HG02763 (cell line): ENCODE measurements around the gene RPTOR.

Source experiments
- ATAC-seq: cut with Tn5 transposase; IDR thresholded peaks from one replicate; pipeline ENCODE4 v1.9.1; 2021; ENCODE audit warnings: mild to moderate bottlenecking, moderate library complexity; ENCODE audit not compliant: unreplicated experiment

Gene RPTOR

DNA sequence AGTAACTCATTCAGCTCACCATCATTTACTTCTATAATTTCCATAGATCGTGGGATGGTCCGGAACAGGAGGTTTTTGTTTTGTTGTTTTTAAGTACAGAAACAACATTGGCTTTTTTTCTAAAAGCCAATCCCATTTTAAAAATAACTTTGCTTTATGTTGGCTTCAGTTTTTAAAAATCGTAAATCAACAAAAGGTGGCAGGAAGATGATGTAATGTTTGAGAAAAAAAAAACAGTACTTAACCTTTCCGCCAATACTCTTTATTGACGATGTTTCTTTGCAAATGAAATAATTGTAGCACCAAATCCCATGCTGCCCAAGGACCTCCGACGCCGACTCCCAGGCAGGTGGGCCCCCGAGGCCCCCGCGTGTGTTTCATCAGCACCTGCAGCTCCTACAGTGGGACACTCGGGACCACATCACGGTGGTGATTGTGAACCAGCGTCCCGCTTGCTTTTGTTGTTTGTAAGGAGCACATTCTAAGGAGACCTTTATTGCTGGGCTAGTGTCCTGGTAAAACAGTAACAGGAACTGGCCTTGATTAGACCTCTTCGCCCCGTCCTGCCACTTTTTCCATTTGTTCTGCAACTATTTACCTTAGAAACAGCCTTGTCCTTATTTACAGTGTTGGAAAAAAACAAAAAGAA lies 306.8 kb downstream of the RPTOR start:
- ATAC-seq = no peak

DNA sequence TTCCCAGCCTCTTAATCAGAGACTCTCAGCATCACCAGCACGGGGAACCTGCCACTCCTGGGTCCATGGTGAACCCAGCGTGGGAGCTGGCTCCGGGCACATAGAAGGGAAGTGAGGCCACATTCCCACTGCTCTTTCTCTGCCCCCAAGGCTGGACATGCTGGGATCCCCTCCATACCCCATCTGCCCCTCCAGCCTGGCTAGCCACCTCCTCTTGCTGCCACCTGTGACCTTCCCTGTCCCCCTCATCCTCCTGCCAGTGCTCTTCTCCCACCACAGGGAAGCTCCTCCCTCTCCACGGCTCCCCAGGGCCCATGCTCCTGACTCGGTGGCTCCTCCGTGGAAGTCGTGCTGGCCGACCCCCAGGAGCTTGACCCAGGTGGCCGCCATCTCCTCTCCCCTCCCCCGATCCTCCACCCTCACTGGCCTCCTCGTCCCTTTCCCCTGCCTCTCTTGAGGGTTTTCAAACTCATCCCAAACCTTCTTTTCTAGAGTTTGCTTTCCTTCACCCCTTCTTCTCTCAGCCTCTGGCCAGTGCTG lies 307.9 kb downstream of the RPTOR start:
- no peak for ATAC-seq

DNA sequence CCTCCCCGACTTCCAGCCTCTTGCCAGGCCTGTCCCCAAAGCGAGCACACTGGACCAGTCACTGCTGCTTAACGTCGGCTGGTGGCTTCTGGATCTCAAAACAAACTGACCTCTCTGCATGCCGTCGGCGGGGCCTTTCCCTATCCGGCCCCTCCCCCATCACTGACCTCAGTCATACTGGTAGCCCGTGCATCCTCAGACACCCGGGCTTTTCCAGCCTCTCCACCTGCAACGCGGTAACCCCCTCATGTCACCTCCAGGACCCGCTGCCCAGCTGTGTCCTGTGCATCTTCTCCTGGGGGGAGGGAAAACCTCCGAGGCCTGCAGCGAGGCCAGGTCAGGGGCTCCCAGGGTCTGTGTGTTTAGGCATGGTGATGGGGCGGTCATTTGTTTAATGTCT lies 308.4 kb downstream of the RPTOR start:
- ATAC-seq = no peak

DNA sequence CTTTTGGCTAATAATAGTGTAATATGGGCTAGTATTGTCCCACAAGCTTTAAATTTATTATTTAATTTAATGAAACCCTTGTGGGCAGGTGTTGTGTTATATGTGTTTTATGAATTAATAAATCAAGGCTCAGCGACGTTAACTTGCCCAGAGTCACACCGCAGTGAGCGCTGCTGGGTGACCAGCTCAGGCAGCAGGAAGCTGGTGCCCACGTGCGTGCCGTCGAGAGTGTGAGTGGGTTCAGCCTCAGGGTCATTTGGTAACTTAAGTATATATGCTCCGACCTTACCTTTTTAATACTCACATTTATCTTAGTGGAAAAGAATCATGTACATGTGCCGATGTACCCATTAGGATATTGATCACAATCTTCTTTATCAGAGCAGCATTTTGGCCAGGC lies 309.6 kb downstream of the RPTOR start:
- ATAC-seq = no peak

DNA sequence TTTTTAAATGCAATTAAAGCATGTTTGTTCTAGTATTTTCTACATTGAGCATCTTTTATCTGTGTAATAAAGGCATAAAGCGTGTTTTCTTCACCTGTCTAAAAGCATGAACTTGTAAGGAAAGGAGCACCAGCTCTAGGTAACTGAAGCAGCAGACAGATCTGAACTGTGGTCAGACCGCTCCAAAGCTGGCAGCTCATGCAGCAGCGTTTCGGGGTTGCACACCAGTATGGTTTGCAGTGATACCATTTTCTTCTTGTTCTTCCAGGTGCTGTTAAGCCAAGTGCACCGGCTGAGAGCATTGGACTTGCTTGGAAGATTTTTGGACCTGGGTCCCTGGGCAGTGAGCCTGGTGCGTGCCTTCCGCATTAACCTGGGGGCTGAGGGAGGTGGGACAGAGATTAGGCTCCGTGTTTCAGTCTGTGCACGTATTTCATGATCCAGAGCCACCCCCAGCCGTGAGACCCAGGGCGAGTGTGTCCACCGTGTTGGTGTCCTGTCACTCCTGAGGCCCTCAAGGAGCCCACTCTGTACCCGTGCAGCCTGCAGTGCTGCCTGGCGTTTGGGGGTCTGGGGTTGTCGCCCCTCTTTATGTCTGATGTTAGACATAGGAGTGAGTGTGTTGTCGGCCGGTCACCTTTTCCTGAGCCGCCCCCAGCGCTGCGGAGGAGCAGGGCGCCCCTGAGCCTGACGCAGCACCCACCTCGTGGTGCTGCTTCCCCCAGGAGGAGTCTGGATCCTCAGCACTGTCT lies 310.7 kb downstream of the RPTOR start:
- ATAC-seq = no peak

DNA sequence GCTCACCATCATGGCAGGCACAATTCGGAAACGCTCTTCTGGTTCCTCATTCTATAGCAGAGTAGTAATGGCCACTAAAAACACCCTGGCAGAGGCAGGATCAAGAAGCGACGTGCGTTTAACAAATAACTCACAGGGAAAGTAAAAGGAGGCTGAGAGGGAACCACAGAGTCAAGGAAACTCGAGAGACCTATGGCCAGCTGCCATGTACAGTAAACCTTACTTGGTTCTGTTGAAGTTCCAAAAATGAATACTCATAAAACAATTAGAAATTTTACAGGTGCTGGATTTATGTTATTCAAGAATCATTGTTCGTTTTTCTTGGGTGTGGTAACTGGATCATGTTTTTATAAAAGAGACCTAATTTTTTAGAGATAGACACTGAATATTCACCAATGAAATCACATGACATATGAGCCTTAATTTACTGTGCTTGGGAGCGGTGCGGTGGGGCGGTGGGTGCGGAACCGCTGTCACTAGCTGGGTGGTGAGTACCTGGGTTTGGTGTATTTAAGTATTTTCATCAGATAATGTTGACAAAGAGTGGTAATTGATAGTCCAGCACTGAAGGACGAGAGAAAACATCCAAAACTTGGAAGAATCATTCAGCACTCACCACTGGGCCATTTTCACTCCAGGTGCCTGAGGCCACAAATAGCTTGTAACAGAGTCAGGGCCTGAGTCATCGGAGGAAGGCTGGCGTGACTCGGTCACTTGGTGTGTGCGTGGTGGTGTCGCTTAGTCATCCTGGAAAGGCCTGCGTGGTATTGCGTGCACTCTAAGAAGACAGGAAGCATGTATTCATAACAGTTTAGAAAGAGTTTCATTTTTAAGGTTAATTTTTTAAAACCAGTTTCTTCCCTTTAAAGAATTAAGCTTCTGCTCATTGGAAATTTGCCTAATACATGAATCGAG lies 311.6 kb downstream of the RPTOR start:
- peak; percentile 67 for ATAC-seq

DNA sequence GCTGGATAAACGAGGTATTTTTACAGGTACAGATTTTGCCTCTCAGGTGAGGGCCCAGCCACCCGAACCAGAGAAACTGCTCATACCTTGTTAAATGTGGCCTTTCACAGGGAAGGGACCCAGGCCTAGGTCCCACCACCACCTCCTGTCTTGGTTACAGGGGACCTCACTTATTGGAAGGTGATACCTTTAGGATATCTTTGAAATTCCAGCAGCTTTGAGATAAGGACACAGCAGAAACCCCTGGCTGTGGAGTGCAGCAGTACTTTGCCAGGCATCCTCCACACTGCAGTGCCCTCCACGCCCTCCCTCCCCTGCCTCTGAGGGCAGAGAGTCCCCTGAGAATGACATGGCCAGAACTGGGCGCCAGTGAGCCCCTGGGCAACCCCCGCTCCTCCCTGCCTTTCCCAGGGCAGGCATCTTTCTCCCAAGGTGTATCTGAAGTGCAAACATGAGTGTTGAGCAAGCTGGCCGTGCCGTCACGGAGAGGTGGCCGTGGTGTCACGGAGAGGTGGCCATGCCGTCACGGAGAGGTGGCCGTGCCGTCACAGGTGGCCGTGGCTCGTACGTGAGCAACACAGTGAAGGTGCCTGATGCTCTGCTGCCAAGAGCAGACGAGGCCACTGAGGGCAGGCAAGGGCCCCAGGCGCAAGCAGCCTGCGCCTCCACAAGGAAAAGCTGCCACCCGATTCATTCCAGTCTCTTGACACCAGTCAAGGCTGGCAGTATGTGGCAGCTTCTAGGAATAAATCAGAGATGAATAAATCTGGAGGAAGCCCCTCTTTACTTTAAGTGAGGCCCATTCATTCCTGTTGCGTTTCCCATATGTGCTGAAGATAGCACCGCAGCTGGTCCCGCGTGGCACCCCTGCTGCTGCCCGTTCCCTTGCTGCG lies 312.5 kb downstream of the RPTOR start:
- ATAC-seq = peak; percentile 11

DNA sequence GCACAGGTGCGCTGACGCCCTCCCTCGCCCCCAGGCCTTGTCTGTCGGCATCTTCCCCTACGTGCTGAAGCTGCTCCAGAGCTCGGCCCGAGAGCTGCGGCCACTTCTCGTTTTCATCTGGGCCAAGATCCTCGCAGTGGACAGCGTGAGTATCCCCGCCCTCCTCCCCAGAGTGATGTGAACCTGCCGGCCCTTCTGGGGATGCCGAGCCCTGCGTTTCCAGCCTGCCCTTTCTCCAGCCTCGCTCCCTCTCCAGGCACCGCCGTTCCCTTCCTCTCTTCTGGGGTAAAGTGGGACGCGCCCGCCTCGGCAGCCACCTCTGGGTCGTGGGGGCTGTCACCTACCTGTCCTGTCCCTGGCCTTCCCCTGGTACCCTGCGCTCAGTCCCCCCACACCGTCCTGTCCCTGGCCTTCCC lies 313.1 kb downstream of the RPTOR start:
- no peak for ATAC-seq

DNA sequence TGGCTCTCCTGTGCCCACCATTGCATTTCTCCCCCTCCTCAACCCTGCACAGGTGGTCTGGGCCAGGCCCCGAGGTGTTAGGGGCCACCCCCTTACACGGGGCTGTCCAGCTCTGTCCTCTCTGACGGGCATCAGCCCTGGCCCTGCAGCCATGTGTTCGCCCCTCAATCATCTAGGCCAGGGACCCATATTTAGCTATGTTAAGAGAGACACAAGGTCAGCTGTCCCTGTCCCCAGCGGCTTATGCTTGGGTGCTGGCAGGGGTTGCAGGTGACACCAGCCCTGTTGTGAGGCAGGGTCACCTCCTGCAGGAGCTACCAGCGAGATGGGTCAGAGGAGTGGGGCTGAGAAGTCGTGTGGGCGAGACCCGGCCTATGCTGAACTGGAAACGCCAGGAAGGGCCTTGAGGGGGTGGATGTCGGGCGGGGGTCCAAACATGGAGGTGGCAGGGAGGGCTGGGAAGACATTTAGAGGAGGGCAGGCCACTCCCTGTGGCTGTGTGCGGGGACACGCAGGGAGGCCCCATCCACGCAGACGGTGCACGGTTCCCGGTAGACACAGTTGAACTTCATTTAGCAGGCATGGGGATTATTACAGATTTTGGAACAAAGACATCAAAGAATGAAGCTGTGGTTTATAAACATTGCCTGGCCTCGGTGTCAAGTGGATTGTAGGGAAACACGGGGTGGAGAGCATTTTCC lies 313.8 kb downstream of the RPTOR start:
- ATAC-seq = no peak

DNA sequence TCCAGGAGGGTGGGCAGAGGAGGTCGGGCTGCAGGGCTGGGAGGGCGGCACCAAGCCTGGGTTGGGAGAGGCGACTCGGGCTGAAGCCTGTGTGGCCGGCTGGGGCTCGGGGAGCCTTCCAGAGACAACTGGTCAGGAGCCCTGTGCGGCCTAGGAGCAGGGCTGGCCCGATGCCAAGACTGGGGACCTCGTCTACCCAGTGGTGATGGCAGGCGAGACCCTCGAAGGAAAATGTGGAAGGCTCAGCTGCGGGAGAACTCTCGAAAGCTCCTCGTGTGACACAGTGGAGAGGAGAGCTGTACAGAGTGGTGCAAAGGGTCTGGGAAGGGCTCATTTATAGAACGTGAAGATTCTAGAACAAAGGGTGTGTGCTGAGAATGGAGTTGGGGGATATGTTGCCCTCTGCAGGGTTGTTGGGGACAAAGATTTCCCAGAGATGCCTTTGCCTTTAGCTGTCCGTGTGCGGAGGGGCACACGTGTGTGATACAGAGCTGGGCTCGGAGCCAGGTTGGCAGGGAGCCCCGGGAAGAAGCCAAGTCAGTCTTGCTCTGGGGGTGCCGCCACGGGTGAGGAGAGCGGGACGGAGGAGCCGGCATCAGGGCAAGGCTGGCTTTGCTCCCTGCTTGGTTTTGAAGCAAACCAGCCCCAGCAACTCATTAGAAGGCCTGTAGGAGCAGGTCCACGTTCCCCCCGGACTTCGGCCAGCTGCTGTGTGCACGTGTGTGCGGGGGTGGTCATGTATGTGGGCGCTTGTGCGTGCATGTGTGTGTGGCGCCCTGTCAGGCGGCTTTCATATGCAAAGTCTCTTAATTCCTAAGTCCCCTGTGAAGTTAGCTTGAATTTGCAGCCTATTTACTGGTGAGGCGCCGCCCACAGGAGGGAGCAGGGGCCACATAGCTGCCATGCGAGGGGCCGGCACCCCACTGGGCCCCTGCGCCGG lies 314.6 kb downstream of the RPTOR start:
- no peak for ATAC-seq

DNA sequence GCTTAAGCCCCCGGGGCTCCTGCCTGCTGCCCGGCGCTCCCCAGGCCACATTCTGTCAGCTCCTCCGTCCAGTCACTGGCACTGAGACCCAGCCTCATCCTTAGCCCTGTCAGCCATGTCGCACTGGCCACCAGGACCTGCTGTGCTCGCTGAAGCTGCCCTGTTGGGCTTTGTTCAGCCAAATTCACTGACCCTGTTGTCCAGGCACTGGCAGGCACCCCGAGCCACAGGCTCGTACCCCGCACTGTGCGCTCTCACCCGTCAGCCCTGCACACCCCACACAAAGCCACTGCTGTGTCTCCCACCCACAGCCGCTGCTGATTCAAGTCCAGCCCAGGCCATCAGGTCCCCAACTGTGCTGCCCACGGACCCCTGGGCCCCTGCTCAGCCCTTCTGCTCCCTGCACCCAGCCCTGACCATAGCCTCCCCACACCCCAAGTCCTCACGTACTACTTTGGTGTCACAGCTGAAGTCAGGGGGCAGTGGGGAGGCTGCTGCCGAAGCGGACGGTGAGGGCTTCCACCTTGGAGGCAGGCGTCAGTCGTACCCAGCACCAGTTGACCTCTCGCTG lies 315.5 kb downstream of the RPTOR start:
- ATAC-seq = no peak

DNA sequence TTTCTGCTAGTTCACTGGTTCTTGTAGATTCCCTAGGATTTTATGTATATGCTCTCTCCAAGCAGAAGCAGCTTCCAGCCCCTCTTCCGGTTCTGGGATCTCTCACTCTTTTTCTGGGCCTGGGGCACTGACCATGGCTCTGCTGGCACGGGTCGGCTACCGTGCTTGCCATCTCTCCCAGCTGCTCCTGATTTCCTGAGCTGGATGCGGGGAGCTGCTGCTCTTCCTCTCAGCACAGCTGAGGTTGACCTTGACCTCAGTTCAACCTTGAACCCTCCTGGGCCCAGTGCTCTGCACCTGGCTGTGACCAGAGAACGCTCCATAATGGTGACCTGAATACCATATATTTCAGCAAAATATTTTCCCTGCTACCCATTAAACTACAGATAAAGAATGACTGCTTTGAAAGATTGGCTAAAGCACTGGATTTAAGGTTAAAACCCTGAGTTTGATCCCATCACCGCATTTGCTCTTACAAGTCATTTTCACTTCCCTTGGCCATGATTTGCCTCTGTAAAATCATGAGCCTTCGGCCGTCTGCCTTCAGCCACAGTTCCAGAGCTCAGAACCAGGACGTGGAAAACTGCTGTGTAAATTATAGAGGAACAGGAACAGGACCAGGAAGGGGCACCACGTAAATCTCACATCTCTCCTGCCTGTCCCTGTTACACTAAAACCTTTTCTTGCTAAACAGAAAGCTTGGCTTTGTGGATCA lies 316.2 kb downstream of the RPTOR start:
- ATAC-seq = no peak

DNA sequence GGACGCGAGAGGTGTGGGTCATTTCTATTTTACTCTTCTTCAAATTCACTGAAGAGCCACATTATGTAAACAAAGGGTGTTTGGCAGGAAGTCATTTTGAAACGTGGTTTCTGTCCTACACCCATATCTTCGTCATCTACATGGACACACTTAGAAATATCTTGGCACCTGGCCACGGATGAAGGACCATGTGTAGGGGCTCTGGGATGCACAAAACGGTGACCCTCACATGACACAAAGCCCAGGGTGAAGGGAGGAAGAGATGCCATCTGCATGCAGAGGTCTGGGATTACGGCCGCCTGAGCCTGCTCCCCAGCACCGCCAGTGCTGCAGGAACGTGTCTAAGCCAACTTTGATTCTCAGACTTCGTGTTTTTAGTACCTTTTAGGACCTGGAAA lies 316.8 kb downstream of the RPTOR start:
- no peak for ATAC-seq

DNA sequence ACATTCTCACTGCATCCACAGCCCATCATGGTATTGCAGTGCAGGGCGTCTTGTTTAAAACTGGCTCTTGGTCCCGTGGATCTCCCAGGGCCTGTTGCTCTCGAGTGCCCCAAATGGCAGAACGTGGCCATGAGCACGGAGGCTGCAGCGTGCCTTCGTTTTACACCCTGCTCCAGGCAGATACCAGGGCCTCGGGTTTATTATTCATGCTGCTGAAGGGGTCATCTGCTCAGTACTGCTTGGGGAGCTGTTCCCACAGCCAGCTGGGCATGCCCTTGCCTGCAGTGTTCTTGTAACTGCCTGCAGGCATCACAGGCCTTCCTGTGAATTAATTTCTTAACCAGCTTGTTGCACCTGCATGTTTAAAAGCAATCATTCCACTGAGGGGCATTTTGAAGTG lies 317.3 kb downstream of the RPTOR start:
- ATAC-seq = no peak

DNA sequence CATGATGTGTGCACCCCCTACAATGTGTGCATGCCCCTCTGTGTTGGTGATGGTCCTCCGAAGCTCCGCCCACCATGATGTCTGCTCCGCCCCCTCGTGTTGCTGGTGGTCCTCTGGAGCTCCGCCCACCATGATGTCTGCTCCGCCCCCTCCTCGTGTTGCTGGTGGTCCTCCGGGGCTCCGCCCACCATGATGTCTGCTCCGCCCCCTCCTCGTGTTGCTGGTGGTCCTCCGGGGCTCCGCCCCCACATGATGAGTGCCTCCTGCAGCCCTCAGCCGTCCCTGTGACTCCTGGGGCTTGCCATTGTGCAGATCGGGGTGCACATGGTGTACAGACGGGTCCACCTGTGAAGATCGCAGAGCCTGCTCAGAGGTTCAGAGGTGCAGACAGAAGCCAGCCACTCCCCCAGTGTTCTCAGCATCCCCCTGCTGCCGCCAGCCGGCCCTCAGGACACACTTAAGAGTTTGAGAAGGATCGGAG lies 317.9 kb downstream of the RPTOR start:
- no peak for ATAC-seq

DNA sequence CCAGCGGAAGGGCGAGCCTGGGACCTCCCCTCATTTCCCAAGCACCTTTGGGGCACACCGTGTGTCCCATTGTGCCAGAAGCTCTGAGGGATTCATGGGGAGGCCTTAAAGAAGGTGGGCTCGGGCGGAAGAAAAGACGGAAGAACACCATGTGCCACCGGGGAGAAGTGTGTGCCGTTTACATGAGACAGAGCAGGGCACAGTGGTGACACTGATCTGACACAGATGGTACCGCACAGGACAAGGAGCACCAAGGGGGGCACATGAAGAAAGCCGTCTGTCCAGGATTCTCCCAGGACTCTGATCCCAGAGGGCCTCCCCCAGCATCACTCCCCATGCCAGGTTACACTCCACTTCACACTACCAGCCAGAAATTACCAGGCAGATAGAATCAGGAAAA lies 318.3 kb downstream of the RPTOR start:
- no peak for ATAC-seq

DNA sequence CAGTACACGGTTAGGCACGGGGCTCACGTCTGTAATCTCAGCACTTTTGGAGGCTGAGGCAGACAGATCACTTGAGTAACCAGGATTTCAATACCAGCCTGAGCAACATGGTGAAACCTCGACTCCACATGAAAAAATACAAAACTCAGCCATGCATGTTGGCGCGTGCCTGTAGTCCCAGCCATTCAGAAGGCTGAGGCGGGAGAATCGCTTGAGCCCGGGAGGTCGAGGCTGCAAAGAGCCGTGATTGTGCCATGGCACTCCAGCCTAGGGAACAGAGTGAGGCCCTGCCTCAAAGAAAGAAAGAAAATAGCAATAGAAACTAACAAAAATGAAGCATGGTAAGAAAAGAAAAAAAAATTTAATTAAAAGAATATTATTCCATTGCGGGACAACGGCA lies 319.0 kb downstream of the RPTOR start:
- no peak for ATAC-seq

DNA sequence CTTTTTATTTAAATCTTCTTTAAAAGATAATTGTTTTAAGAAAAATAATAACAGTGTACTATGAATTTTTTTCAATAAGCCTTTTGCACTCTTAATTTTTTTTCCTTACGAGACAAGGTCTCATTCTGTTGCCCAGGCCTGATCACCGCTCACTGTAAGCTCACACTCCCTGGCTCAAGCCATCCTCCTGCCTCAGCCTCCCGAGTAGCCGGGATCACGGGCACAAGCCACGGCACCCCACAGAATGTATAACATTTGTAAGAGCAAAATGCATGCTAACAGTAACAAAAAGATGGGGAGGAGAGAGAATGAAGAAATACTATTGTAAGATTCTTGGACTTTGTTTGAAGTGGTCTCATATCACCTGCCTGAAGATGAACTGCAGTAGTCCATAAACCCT lies 320.1 kb downstream of the RPTOR start:
- ATAC-seq = no peak
